ENCODE data around the gene PLCB1.

PLCB1 gene

GRCh38 chr20:8749101-8749500 lies 617.0 kb downstream of the PLCB1 start:
- no peak for DNase-seq (ENCODE audit: extremely low read depth in 1 of 2, low read depth in 1 of 2)

GRCh38 chr20:8749986-8750385 lies 617.9 kb downstream of the PLCB1 start:
- DNase-seq (ENCODE audit: extremely low read depth in 1 of 2, low read depth in 1 of 2): no peak

- DNase-seq (ENCODE audit: extremely low read depth in 1 of 2, low read depth in 1 of 2): no peak
Observed at GRCh38 chr20:8755340-8756118, 623.5 kb downstream of the PLCB1 start.

- no peak for DNase-seq (ENCODE audit: extremely low read depth in 1 of 2, low read depth in 1 of 2)
Observed at GRCh38 chr20:8756410-8756809, 624.3 kb downstream of the PLCB1 start.

- DNase-seq (ENCODE audit: extremely low read depth in 1 of 2, low read depth in 1 of 2): no peak
Observed at GRCh38 chr20:8757146-8757545, 625.1 kb downstream of the PLCB1 start.

- DNase-seq (ENCODE audit: extremely low read depth in 1 of 2, low read depth in 1 of 2): no peak
Observed at GRCh38 chr20:8764344-8764962, 632.4 kb downstream of the PLCB1 start.

- DNase-seq (ENCODE audit: extremely low read depth in 1 of 2, low read depth in 1 of 2): no peak
Observed at GRCh38 chr20:8766868-8767390, 634.9 kb downstream of the PLCB1 start.

- DNase-seq (ENCODE audit: extremely low read depth in 1 of 2, low read depth in 1 of 2): no peak
Observed at GRCh38 chr20:8774412-8774811, 642.3 kb downstream of the PLCB1 start.

- no peak for DNase-seq (ENCODE audit: extremely low read depth in 1 of 2, low read depth in 1 of 2)
Observed at GRCh38 chr20:8777911-8778310, 645.8 kb downstream of the PLCB1 start.

GRCh38 chr20:8778387-8778786 lies 646.3 kb downstream of the PLCB1 start:
- no peak for DNase-seq (ENCODE audit: extremely low read depth in 1 of 2, low read depth in 1 of 2)

- no peak for DNase-seq (ENCODE audit: extremely low read depth in 1 of 2, low read depth in 1 of 2)
Observed at GRCh38 chr20:8780915-8781314, 648.8 kb downstream of the PLCB1 start.

GRCh38 chr20:8782804-8783203 lies 650.7 kb downstream of the PLCB1 start:
- DNase-seq (ENCODE audit: extremely low read depth in 1 of 2, low read depth in 1 of 2): no peak

GRCh38 chr20:8783734-8784133 lies 651.7 kb downstream of the PLCB1 start:
- no peak for DNase-seq (ENCODE audit: extremely low read depth in 1 of 2, low read depth in 1 of 2)

GRCh38 chr20:8786383-8786782 lies 654.3 kb downstream of the PLCB1 start:
- DNase-seq (ENCODE audit: extremely low read depth in 1 of 2, low read depth in 1 of 2): no peak

- DNase-seq (ENCODE audit: extremely low read depth in 1 of 2, low read depth in 1 of 2): no peak
Observed at GRCh38 chr20:8787090-8787489, 655.0 kb downstream of the PLCB1 start.

GRCh38 chr20:8788275-8788674 lies 656.2 kb downstream of the PLCB1 start:
- no peak for DNase-seq (ENCODE audit: extremely low read depth in 1 of 2, low read depth in 1 of 2)

GRCh38 chr20:8788831-8789230 lies 656.8 kb downstream of the PLCB1 start:
- no peak for DNase-seq (ENCODE audit: extremely low read depth in 1 of 2, low read depth in 1 of 2)

GRCh38 chr20:8790442-8791074 lies 658.5 kb downstream of the PLCB1 start:
- no peak for DNase-seq (ENCODE audit: extremely low read depth in 1 of 2, low read depth in 1 of 2)

- no peak for DNase-seq (ENCODE audit: extremely low read depth in 1 of 2, low read depth in 1 of 2)
Observed at GRCh38 chr20:8795404-8795803, 663.3 kb downstream of the PLCB1 start.

GRCh38 chr20:8796088-8796660 lies 664.1 kb downstream of the PLCB1 start:
- no peak for DNase-seq (ENCODE audit: extremely low read depth in 1 of 2, low read depth in 1 of 2)

GRCh38 chr20:8798505-8798904 lies 666.4 kb downstream of the PLCB1 start:
- DNase-seq (ENCODE audit: extremely low read depth in 1 of 2, low read depth in 1 of 2): no peak

GRCh38 chr20:8800089-8800488 lies 668.0 kb downstream of the PLCB1 start:
- DNase-seq (ENCODE audit: extremely low read depth in 1 of 2, low read depth in 1 of 2): no peak
